ENCODE data around the gene FAM236A.
"Not testable (repeated sequence)": the region's sequence is repeated elsewhere in the genome, so short reads cannot be mapped to it uniquely, and the experiment has no call there.

The FAM236A gene

GRCh38 chrX:72937906-72938305, at the start of gene FAM236A:
Gene FAM236A, plus strand, starts transcription at chrX:72938206. Its CDS starts 57 bp downstream, at chrX:72938263.
- DNase-seq (ENCODE audit: low spot score) = not testable (repeated sequence)

DNA sequence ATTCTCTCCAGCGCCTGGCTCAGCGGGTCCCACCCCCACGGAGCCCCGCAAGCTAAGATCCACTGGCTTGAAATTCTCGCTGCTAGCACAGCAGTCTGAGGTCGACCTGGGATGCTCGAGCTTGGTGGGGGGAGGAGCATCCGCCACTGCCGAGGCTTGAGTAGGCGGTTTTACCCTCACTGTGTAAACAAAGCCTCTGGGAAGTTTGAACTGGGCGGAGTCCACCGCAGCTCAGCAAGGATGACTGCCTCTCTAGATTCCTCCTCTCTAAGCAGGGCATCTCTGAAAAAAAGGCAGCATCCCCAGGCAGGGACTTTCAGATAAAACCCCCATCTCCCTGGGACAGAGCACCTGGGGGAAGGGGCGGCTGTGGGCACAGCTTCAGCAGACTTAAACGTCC, 48.3 kb upstream of the FAM236A start:
- DNase-seq (ENCODE audit: low spot score) = not testable (repeated sequence)

DNA sequence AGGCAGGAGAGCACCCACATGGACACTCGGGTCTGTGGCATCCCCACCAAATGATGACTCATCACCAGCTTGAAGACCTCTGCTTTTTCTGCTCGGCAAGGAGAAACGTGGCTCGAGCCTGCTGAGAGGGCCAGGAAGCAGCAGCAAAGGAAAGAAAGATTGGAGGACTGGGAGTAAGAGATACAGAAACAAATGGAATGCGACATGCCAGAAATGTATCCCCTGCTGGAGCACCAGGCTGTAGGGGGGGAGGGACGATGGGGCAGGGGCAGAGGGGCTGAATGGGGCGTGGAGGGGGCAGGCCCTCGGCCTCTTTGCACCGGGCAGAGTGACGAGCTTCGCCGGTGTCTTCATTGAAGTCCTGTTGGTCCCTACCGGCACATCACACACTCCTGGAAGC, 25.7 kb upstream of the FAM236A start, which contains the start of gene FAM236C:
Gene FAM236C (plus strand): TSS at position 301 of the 400 bp plus-strand sequence. CDS start 100 bp downstream, outside the sequence.
- DNase-seq (ENCODE audit: low spot score) = not testable (repeated sequence)

DNA sequence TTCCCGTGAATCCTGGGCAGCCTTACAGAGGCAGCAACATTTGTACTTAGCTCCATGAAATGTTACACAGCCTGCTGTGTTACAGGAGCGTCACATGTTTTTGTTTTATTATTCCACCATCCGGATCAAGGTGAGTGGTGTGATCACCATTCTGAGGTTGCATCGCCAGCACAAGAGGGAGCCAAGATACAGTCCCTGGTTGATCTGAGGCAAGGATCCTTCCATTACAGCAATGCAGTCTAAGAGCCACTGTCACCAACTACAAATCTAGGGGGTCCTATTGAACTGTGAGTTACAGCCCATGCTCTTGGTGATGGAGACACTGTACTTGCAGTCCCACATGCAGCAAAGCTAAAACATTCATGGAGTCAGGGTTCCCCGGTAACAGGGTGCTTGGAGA, 21.9 kb upstream of the FAM236A start:
- DNase-seq (ENCODE audit: low spot score) = not testable (repeated sequence)

DNA sequence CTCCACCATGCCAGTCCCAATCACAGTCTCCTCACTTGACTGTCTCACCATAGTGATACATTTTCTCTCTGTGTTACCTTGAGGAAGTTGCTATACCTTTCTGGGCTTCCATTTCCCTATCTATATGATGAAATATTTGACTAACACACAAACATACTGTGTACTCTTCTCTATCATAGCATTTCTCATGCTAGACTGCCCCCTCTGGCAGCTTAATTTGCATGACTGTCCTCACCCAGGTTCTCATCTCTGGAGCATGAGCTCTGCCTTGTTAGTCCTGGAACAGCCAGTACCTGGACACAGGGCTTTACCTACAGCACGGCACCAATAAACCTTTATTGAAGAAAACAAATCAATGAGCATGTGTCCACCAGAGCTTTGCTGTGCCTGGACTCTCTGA, 5.7 kb upstream of the FAM236A start:
- not testable (repeated sequence) for DNase-seq (ENCODE audit: low spot score)

GRCh38 chrX:72936455-72936854, 1.6 kb upstream of the FAM236A start:
- not testable (repeated sequence) for DNase-seq (ENCODE audit: low spot score)

DNA sequence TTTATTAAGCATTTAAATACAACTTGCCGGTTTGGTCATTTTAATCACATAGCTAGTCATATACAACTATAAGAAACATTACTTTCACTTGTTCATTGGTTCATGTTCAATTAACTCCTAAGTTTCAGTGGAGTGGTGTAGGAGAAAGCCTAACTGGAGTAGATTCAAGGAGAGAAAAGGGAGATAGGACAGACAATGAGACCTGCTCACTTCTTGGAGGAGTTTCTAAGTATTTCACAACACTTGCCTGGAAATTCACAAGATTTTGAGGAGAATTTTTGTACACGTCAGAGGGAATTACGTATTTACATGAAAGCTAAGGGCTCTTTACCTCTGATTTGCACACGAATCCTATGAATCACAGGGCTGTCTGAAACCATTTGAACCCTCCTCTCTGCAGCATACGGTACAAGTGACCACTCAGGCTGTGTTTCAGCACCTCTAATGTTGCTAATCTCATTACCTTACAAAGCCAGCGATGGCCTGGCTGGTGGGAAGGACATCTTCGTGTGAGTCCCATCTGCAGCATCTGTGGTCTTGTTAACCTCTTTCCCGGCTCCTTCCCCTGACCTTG, 1.0 kb upstream of the FAM236A start:
- not testable (repeated sequence) for DNase-seq (ENCODE audit: low spot score)

- DNase-seq (ENCODE audit: low spot score) = not testable (repeated sequence)
Measured at GRCh38 chrX:72942272-72942671, 4.3 kb downstream of the FAM236A start.

GRCh38 chrX:72943035-72943818, 5.2 kb downstream of the FAM236A start:
- not testable (repeated sequence) for DNase-seq (ENCODE audit: low spot score)

GRCh38 chrX:72943819-72944169, 5.8 kb downstream of the FAM236A start, which contains the start of gene DMRTC1:
Gene DMRTC1, minus strand, starts transcription at chrX:72943837. Its CDS starts 68,143 bp downstream, at chrX:72875694.
- DNase-seq (ENCODE audit: low spot score) = not testable (repeated sequence)

DNA sequence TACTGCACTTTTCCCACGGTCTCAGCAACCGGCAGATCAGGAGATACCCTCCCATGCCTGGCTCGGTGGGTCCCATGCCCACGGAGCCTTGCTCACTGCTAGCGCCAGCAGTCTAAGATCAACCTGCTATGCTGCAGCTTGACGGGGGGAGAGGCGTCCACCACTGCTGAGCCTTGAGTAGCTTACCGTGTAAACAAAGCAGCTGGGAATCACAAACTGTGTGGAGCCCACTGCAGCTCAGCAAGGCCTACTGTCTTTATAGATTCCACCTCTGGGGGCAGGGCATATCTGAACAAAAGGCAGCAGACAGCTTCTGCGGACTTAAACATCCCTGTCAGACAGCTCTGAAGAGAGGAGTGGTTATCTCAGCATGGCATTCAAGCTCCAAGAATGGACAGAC, 22.0 kb downstream of the FAM236A start:
- not testable (repeated sequence) for DNase-seq (ENCODE audit: low spot score)

DNA sequence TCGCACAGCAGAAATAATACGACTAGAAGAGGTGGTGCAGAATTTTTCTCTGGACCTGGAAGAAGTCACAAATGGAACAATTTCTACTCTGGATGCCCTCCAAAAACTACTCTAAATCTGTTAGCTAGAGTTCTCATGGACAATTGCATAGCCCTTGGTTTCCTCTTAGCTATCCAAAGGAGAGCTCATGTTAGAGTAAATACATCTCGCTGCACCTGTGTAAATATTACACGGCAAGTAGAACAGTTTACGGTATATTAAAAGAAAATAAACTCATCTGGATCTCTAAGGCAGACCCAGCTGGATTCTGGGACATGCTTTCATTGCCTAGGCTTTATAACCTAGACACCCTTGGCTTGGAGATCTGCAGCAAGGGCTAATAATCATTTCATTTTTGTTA, 33.9 kb downstream of the FAM236A start:
- not testable (repeated sequence) for DNase-seq (ENCODE audit: low spot score)

DNA sequence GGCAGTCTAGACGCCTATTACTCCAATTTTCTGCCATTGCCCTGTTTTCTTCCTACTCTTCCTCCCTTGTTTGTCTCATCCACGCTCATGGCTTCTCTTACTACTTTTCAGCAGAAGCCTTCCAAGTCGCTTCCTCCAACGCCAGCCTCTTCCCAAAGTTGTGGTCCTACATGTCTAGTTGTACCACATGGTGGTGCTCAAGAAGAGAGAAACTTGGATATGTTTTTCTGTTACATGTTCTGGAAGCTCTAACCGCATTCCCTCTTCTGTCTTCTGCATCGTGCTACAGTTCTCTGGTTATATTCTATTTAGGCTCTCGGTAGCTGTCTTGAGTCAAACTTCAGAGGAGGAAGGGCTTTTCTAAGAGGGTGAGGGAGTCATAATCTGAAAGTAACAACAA, 36.9 kb downstream of the FAM236A start:
- DNase-seq (ENCODE audit: low spot score) = not testable (repeated sequence)

DNA sequence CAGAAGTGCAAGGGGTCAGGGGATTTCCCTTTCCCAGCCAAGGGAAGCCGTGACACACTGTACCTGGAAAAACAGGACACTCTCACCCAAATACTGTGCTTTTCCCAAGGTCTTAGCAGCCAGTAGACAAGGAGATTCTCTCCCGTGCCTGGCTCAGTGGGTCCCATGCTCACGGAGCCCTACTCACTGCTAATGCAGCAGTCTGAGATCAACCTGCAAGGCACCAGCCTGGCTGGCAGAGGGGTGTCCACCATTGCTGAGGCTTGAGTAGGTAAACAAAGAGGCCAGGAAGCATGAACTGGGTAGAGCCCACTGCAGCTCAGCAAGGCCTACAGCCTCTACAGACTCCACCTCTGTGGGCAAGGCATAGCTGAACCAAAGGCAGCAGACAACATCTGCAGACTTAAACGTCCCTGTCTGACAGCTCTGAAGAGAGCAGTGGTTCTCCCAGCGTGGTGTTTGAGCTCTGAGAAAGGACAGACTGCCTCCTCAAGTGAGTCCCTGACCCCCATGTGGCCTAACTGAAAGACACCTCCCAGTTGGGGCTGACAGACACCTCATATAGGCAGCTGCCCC, 43.0 kb downstream of the FAM236A start:
- not testable (repeated sequence) for DNase-seq (ENCODE audit: low spot score)

All from D341Med (cell line).